Large intestine (tissue), 3 donors: ENCODE results near the gene ARHGEF26. TPM values are rescaled to one million over a fixed set of nuclear protein-coding genes. Genes with fewer than 3 reads are reported as not detected.
A peak's percentile ranks its signal among the peaks of the same experiment; 100 is the strongest.

ENCODE experiments used
- DNase-seq, 2 donors: peaks; one replicate each; pipeline versions ENCODE4 v3.0.0 to v3.0.0-alpha.2; 2013
- H3K27ac ChIP-seq: one replicate; pipeline ENCODE4 v1.5.1; 2013; ENCODE audit warnings: low read length
- H3K27me3 ChIP-seq: 2 replicates; pipeline ENCODE4 v1.6.1; 2013; ENCODE audit warnings: low read length; ENCODE audit not compliant: control insufficient read depth, insufficient read depth
- H3K36me3 ChIP-seq: 2 replicates; pipeline ENCODE4 v1.6.1; 2013; ENCODE audit warnings: low read length; ENCODE audit not compliant: control insufficient read depth, insufficient read depth
- H3K4me1 ChIP-seq: one replicate; pipeline ENCODE4 v1.6.1; 2013; ENCODE audit warnings: low read length; ENCODE audit not compliant: control insufficient read depth, insufficient read depth
- H3K4me3 ChIP-seq: one replicate; pipeline ENCODE4 v1.5.1; 2013; ENCODE audit warnings: low read length
- H3K9me3 ChIP-seq: one replicate; pipeline ENCODE4 v1.6.1; 2013; ENCODE audit warnings: mild to moderate bottlenecking, low read depth, low read length, moderate library complexity; ENCODE audit not compliant: control insufficient read depth
- WGBS: methylation state at CpG from one replicate; pipeline ENCODE4 v1.1.5; 2013; ENCODE audit warnings: low lambda C conversion rate; ENCODE audit not compliant: insufficient coverage; 5-methylcytosine and 5-hydroxymethylcytosine counted together
- polyA plus RNA-seq: library from polyadenylated mRNA; unstranded; fragments of 120-200 nt; gene quantifications from one replicate; pipeline ENCODE4 v1.2.1, GENCODE V29; 2013

Gene ARHGEF26
- polyA plus RNA-seq, 1 donor: 12.6 TPM

- Histone ChIP-seq H3K27me3 (no peaks in the 10 kb centered on the region), H3K27ac (no peak overlapping the region), H3K4me3 (no peak overlapping the region), H3K4me1 (no peaks in the 10 kb centered on the region), H3K36me3 (peaks cover 53% of the 10 kb centered on the region), H3K9me3 (no peaks in the 10 kb centered on the region)
- no CpG with 5 or more reads among the region's 2 CpGs for WGBS
- no peak for DNase-seq
These were observed 154.8 kb downstream of the ARHGEF26 start for GRCh38 chr3:154275965-154276364.

GRCh38 chr3:154280161-154280560 is 159.0 kb downstream of the ARHGEF26 start:
- WGBS: 100% methylated on average over 1 of the region's 1 CpG
- no peak for DNase-seq
- H3K36me3 ChIP-seq: peaks cover 54% of the 10 kb centered on the region

GRCh38 chr3:154285221-154285620 is 164.0 kb downstream of the ARHGEF26 start:
- 90% methylated on average over 2 of the region's 2 CpGs for WGBS
- Histone ChIP-seq H3K4me3 (no peak overlapping the region), H3K27ac (no peak overlapping the region), H3K36me3 (peaks cover 56% of the 10 kb centered on the region), H3K4me1 (no peaks in the 10 kb centered on the region), H3K27me3 (no peaks in the 10 kb centered on the region), H3K9me3 (no peaks in the 10 kb centered on the region)
- no peak for DNase-seq

More at GRCh38 chr3:154280161-154280560, 159.0 kb downstream of the ARHGEF26 start:
- Histone ChIP-seq H3K27me3 (no peaks in the 10 kb centered on the region), H3K9me3 (no peaks in the 10 kb centered on the region), H3K27ac (no peak overlapping the region), H3K4me3 (no peak overlapping the region), H3K4me1 (no peaks in the 10 kb centered on the region)

GRCh38 chr3:154290187-154290586 is 169.0 kb downstream of the ARHGEF26 start:
- no peak overlapping the region for H3K27ac ChIP-seq
- H3K27me3 ChIP-seq: no peaks in the 10 kb centered on the region
- H3K36me3 ChIP-seq: peaks cover 56% of the 10 kb centered on the region
- H3K4me3 ChIP-seq: no peak overlapping the region
- no CpG with 5 or more reads among the region's 5 CpGs for WGBS
- DNase-seq: no peak
- no peaks in the 10 kb centered on the region for H3K9me3 ChIP-seq
- no peaks in the 10 kb centered on the region for H3K4me1 ChIP-seq

GRCh38 chr3:154294016-154294415 is 172.8 kb downstream of the ARHGEF26 start:
- H3K9me3 ChIP-seq: no peaks in the 10 kb centered on the region
- no peaks in the 10 kb centered on the region for H3K4me1 ChIP-seq
- H3K27me3 ChIP-seq: no peaks in the 10 kb centered on the region
- no peak for DNase-seq
- H3K27ac ChIP-seq: no peak overlapping the region
- WGBS: 100% methylated on average over 1 of the region's 2 CpGs
- H3K4me3 ChIP-seq: no peak overlapping the region
- H3K36me3 ChIP-seq: peaks cover 54% of the 10 kb centered on the region

GRCh38 chr3:154301561-154301960 is 180.4 kb downstream of the ARHGEF26 start:
- Histone ChIP-seq H3K9me3 (no peaks in the 10 kb centered on the region), H3K36me3 (peaks cover 60% of the 10 kb centered on the region), H3K4me3 (no peak overlapping the region), H3K27ac (no peak overlapping the region), H3K27me3 (no peaks in the 10 kb centered on the region), H3K4me1 (no peaks in the 10 kb centered on the region)
- no peak for DNase-seq
- WGBS: no CpG with 5 or more reads among the region's 3 CpGs

GRCh38 chr3:154304116-154304786 is 183.1 kb downstream of the ARHGEF26 start:
- Histone ChIP-seq H3K27ac (no peak overlapping the region), H3K27me3 (no peaks in the 10 kb centered on the region), H3K4me1 (no peaks in the 10 kb centered on the region), H3K36me3 (peaks cover 56% of the 10 kb centered on the region), H3K9me3 (no peaks in the 10 kb centered on the region), H3K4me3 (no peak overlapping the region)
- no peak for DNase-seq

- DNase-seq: no peak
- 100% methylated on average over 1 of the region's 3 CpGs for WGBS
- no peak overlapping the region for H3K4me3 ChIP-seq
- H3K36me3 ChIP-seq: peaks cover 56% of the 10 kb centered on the region
- H3K27ac ChIP-seq: no peak overlapping the region
- H3K4me1 ChIP-seq: no peaks in the 10 kb centered on the region
- H3K27me3 ChIP-seq: no peaks in the 10 kb centered on the region
- no peaks in the 10 kb centered on the region for H3K9me3 ChIP-seq
These were observed 183.7 kb downstream of the ARHGEF26 start for GRCh38 chr3:154304936-154305335.

GRCh38 chr3:154307363-154307762 is 186.2 kb downstream of the ARHGEF26 start:
- Histone ChIP-seq H3K27me3 (no peaks in the 10 kb centered on the region), H3K4me1 (no peaks in the 10 kb centered on the region), H3K4me3 (no peak overlapping the region), H3K27ac (peak overlapping the region; percentile 59), H3K9me3 (no peaks in the 10 kb centered on the region), H3K36me3 (peaks cover 42% of the 10 kb centered on the region)
- no peak for DNase-seq
